Measurements from ENCODE around the gene WT1.

WT1 gene

GRCh38 chr11:32469791-32470190, 34.5 kb upstream of the WT1 start:
- H3K9ac ChIP-seq (ENCODE audit: low read length) = no peak overlapping the region
- H2BK120ac ChIP-seq (ENCODE audit: low read depth, low read length) = no peak overlapping the region
- no peak overlapping the region for H4K8ac ChIP-seq (ENCODE audit: low read depth, low read length)
- no peak overlapping the region for H2BK5ac ChIP-seq (ENCODE audit: low read length)
- H3K79me1 ChIP-seq (ENCODE audit: low read length) = no peaks in the 10 kb centered on the region
- no peaks in the 10 kb centered on the region for H3K36me3 ChIP-seq (ENCODE audit: control insufficient read depth, insufficient read depth, low read length)
- H3K4me3 ChIP-seq (ENCODE audit: low read length) = no peak overlapping the region
- no peak overlapping the region for H3K56ac ChIP-seq (ENCODE audit: low read length)
- no peak overlapping the region for H2BK15ac ChIP-seq (replicated peaks; ENCODE audit: low read depth)
- no peaks in the 10 kb centered on the region for H3K4me1 ChIP-seq (ENCODE audit: control insufficient read depth, low read depth, low read length)
- no peak overlapping the region for H3K27ac ChIP-seq (ENCODE audit: low read depth, low read length)
- H3K79me2 ChIP-seq (ENCODE audit: control insufficient read depth, insufficient read depth, low read length) = no peaks in the 10 kb centered on the region
- no peak overlapping the region for H3K4ac ChIP-seq (ENCODE audit: low read depth, low read length)
- no peak overlapping the region for H3K23ac ChIP-seq (ENCODE audit: low read length)
- H4K5ac ChIP-seq (ENCODE audit: low read length) = no peak overlapping the region
- no CpG with 5 or more reads among the region's 1 CpG for WGBS (ENCODE audit: extremely low coverage, insufficient coverage, low lambda C conversion rate)
- DNase-seq = no peak
- no peak overlapping the region for H3K4me2 ChIP-seq (ENCODE audit: low read length)
- H3K18ac ChIP-seq (ENCODE audit: low read length) = no peak overlapping the region
- H3K27me3 ChIP-seq (ENCODE audit: insufficient read depth, low read length, poor library complexity) = no peaks in the 10 kb centered on the region
- no peak overlapping the region for H2AK5ac ChIP-seq (ENCODE audit: low read length)

DNA sequence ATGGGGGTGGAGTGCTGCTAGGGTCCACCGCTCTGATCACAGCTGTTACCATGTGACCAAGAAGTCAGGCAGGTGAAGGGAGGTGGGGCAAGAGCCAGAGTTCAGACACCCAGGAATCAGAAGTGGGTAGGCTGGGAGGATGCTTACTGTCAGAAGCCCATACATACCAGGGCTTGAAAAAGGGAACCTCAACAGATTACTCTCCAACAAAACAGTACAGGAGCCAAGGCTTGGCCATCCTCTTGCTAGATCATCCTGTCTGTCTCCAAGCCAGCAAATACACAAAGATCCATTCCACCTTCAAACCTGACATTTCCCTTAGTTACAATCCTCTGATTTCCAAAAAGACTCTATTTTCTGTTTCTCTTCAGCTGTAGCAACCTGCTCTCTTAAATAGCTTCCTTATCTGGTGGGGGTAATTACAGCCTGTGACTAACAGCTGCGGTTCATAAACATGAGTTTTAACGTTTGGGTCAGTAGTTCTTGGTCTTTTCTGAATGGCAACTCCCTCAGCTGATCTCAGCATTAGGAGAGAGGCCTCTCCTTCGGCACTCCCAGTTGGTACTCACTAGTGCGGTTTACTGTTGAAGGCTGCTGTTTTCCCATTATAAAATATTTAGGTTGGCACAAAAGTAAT, 31.1 kb upstream of the WT1 start:
- H2BK5ac ChIP-seq (ENCODE audit: low read length) = no peak overlapping the region
- H3K4me3 ChIP-seq (ENCODE audit: low read length) = no peak overlapping the region
- H3K27me3 ChIP-seq (ENCODE audit: insufficient read depth, low read length, poor library complexity) = no peaks in the 10 kb centered on the region
- no peak overlapping the region for H4K8ac ChIP-seq (ENCODE audit: low read depth, low read length)
- H3K56ac ChIP-seq (ENCODE audit: low read length) = no peak overlapping the region
- H3K79me2 ChIP-seq (ENCODE audit: control insufficient read depth, insufficient read depth, low read length) = no peaks in the 10 kb centered on the region
- no peaks in the 10 kb centered on the region for H3K36me3 ChIP-seq (ENCODE audit: control insufficient read depth, insufficient read depth, low read length)
- H3K9ac ChIP-seq (ENCODE audit: low read length) = no peak overlapping the region
- no peak for DNase-seq
- no CpG with 5 or more reads among the region's 5 CpGs for WGBS (ENCODE audit: extremely low coverage, insufficient coverage, low lambda C conversion rate)
- no peak overlapping the region for H3K23ac ChIP-seq (ENCODE audit: low read length)
- H2BK15ac ChIP-seq (replicated peaks; ENCODE audit: low read depth) = no peak overlapping the region
- H3K79me1 ChIP-seq (ENCODE audit: low read length) = no peaks in the 10 kb centered on the region
- H3K27ac ChIP-seq (ENCODE audit: low read depth, low read length) = no peak overlapping the region
- no peak overlapping the region for H2BK120ac ChIP-seq (ENCODE audit: low read depth, low read length)
- H3K4ac ChIP-seq (ENCODE audit: low read depth, low read length) = no peak overlapping the region
- H3K4me2 ChIP-seq (ENCODE audit: low read length) = no peak overlapping the region
- H4K5ac ChIP-seq (ENCODE audit: low read length) = no peak overlapping the region
- no peak overlapping the region for H3K18ac ChIP-seq (ENCODE audit: low read length)
- H2AK5ac ChIP-seq (ENCODE audit: low read length) = no peak overlapping the region
- no peaks in the 10 kb centered on the region for H3K4me1 ChIP-seq (ENCODE audit: control insufficient read depth, low read depth, low read length)

DNA sequence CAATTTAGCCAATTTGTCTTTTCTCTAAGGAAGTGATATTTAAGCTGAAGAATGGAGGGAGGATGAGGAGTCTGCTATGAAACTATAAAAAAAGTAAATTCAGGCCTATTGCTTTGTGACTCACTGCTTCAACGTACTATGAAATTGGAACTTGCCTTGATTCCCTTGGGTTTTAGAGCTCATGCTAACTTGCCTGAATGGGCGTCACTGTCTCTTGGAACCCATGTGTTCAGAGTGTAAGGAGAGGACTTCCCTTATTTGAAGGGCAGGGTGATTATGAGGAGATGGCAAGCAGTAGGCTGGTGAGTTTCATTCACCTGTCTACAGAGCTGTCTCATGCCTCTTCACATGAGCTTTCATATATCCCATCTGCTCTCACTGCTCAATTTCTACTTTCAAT, 28.7 kb upstream of the WT1 start:
- H3K56ac ChIP-seq (ENCODE audit: low read length) = no peak overlapping the region
- no peaks in the 10 kb centered on the region for H3K79me1 ChIP-seq (ENCODE audit: low read length)
- no peak overlapping the region for H3K27ac ChIP-seq (ENCODE audit: low read depth, low read length)
- H4K5ac ChIP-seq (ENCODE audit: low read length) = no peak overlapping the region
- H3K4ac ChIP-seq (ENCODE audit: low read depth, low read length) = no peak overlapping the region
- H3K4me1 ChIP-seq (ENCODE audit: control insufficient read depth, low read depth, low read length) = no peaks in the 10 kb centered on the region
- H3K36me3 ChIP-seq (ENCODE audit: control insufficient read depth, insufficient read depth, low read length) = no peaks in the 10 kb centered on the region
- no peaks in the 10 kb centered on the region for H3K27me3 ChIP-seq (ENCODE audit: insufficient read depth, low read length, poor library complexity)
- H3K23ac ChIP-seq (ENCODE audit: low read length) = no peak overlapping the region
- H3K18ac ChIP-seq (ENCODE audit: low read length) = no peak overlapping the region
- no peak overlapping the region for H3K4me3 ChIP-seq (ENCODE audit: low read length)
- H2BK15ac ChIP-seq (replicated peaks; ENCODE audit: low read depth) = no peak overlapping the region
- no peak overlapping the region for H2BK120ac ChIP-seq (ENCODE audit: low read depth, low read length)
- no peak overlapping the region for H4K8ac ChIP-seq (ENCODE audit: low read depth, low read length)
- no peak overlapping the region for H2AK5ac ChIP-seq (ENCODE audit: low read length)
- H2BK5ac ChIP-seq (ENCODE audit: low read length) = no peak overlapping the region
- no peak for DNase-seq
- H3K4me2 ChIP-seq (ENCODE audit: low read length) = no peak overlapping the region
- H3K79me2 ChIP-seq (ENCODE audit: control insufficient read depth, insufficient read depth, low read length) = no peaks in the 10 kb centered on the region
- WGBS (ENCODE audit: extremely low coverage, insufficient coverage, low lambda C conversion rate) = no CpG with 5 or more reads among the region's 2 CpGs
- no peak overlapping the region for H3K9ac ChIP-seq (ENCODE audit: low read length)

DNA sequence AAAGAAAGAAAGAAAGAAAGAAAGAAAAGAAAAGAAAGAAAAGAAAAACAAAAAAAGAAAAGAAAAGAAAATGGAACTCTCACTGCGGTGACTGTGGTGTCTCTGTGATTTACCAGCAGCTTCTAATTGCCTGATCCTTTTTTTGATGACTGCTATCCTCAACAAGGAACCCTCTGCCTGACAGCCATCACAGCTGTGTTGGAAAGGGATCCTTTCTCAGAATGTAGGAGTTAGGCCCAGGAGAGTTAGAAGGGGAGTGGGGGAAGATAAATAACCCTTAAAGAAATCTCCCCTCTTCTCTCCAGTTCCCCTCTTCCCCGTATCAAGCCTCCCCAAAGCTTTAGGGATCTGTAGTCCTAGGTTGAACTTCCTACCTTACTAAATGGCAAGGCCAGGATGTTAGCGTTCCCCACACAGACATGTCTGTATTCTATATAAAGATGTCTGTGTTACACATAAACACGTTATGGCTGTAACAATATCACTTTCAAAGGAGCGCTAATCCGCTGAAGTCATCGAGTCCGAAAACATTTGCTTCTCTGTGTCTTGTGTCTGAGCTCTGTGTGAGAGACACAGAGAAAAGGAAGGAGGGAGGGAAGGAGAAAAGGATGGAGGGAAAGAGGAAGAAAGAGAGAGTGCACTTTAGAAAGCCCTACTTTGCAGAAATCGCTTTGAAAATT, 26.8 kb upstream of the WT1 start:
- Histone ChIP-seq H3K9ac (ENCODE audit: low read length) (no peak overlapping the region), H3K4me1 (ENCODE audit: control insufficient read depth, low read depth, low read length) (no peaks in the 10 kb centered on the region), H4K8ac (ENCODE audit: low read depth, low read length) (no peak overlapping the region), H2BK5ac (ENCODE audit: low read length) (no peak overlapping the region), H2AK5ac (ENCODE audit: low read length) (no peak overlapping the region), H3K27ac (ENCODE audit: low read depth, low read length) (no peak overlapping the region), H3K4ac (ENCODE audit: low read depth, low read length) (no peak overlapping the region), H3K23ac (ENCODE audit: low read length) (no peak overlapping the region), H3K79me1 (ENCODE audit: low read length) (no peaks in the 10 kb centered on the region), H3K36me3 (ENCODE audit: control insufficient read depth, insufficient read depth, low read length) (no peaks in the 10 kb centered on the region), H3K56ac (ENCODE audit: low read length) (no peak overlapping the region), H3K79me2 (ENCODE audit: control insufficient read depth, insufficient read depth, low read length) (no peaks in the 10 kb centered on the region), H3K4me3 (ENCODE audit: low read length) (no peak overlapping the region), H4K5ac (ENCODE audit: low read length) (no peak overlapping the region), H3K4me2 (ENCODE audit: low read length) (no peak overlapping the region), H3K18ac (ENCODE audit: low read length) (no peak overlapping the region), H2BK120ac (ENCODE audit: low read depth, low read length) (no peak overlapping the region), H3K27me3 (ENCODE audit: insufficient read depth, low read length, poor library complexity) (no peaks in the 10 kb centered on the region), H2BK15ac (replicated peaks; ENCODE audit: low read depth) (no peak overlapping the region)
- WGBS (ENCODE audit: extremely low coverage, insufficient coverage, low lambda C conversion rate) = no CpG with 5 or more reads among the region's 9 CpGs
- no peak for DNase-seq

DNA sequence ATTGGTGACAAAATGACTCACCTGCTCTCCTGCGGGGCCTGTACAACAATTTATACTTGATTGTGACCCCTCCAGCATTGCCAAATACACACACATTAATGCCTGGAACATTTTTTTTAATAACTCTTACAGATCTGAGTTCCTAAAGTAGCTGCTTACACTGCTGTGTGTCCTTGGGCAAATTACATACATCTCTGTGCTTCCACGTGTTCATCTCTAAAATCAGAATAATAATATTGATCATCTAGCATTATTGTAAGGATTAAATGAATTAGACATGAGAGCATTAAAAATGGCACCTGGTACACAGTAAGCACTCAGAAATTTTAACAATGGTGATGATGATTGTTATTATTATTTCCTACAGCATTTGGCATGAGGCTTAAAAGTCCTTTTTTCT, 21.5 kb upstream of the WT1 start:
- no peak overlapping the region for H3K4ac ChIP-seq (ENCODE audit: low read depth, low read length)
- no peak overlapping the region for H3K18ac ChIP-seq (ENCODE audit: low read length)
- H3K56ac ChIP-seq (ENCODE audit: low read length) = no peak overlapping the region
- H2BK5ac ChIP-seq (ENCODE audit: low read length) = no peak overlapping the region
- no CpG with 5 or more reads among the region's 2 CpGs for WGBS (ENCODE audit: extremely low coverage, insufficient coverage, low lambda C conversion rate)
- no peak overlapping the region for H3K9ac ChIP-seq (ENCODE audit: low read length)
- no peak overlapping the region for H4K5ac ChIP-seq (ENCODE audit: low read length)
- no peaks in the 10 kb centered on the region for H3K36me3 ChIP-seq (ENCODE audit: control insufficient read depth, insufficient read depth, low read length)
- H3K4me1 ChIP-seq (ENCODE audit: control insufficient read depth, low read depth, low read length) = no peaks in the 10 kb centered on the region
- DNase-seq = no peak
- no peak overlapping the region for H3K4me3 ChIP-seq (ENCODE audit: low read length)
- no peak overlapping the region for H2BK15ac ChIP-seq (replicated peaks; ENCODE audit: low read depth)
- no peaks in the 10 kb centered on the region for H3K79me1 ChIP-seq (ENCODE audit: low read length)
- H3K4me2 ChIP-seq (ENCODE audit: low read length) = no peak overlapping the region
- no peak overlapping the region for H2BK120ac ChIP-seq (ENCODE audit: low read depth, low read length)
- no peak overlapping the region for H3K23ac ChIP-seq (ENCODE audit: low read length)
- H3K27ac ChIP-seq (ENCODE audit: low read depth, low read length) = no peak overlapping the region
- no peak overlapping the region for H4K8ac ChIP-seq (ENCODE audit: low read depth, low read length)
- H3K27me3 ChIP-seq (ENCODE audit: insufficient read depth, low read length, poor library complexity) = no peaks in the 10 kb centered on the region
- no peak overlapping the region for H2AK5ac ChIP-seq (ENCODE audit: low read length)
- no peaks in the 10 kb centered on the region for H3K79me2 ChIP-seq (ENCODE audit: control insufficient read depth, insufficient read depth, low read length)

DNA sequence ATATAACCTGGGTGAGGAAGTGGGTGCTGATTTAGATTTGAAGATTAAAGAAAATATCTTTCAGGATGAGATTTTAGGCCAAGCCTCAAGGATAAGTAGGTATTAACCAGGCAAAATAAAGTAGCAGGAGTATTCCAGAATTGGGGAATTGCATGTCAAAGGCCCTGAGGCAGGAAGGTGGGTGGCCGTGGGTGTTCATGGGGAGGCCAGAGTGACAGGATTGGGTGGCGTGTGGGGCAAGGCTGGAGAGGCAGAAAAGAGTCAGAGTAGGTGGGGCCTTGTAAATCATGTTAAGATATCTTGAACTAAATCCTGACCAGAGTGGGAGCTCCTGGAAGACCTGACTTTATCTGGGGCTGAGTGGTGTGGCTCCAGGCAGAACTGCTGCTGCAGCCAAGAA, 19.7 kb upstream of the WT1 start:
- no peak overlapping the region for H4K5ac ChIP-seq (ENCODE audit: low read length)
- no peak overlapping the region for H2AK5ac ChIP-seq (ENCODE audit: low read length)
- no peak overlapping the region for H3K18ac ChIP-seq (ENCODE audit: low read length)
- no peak overlapping the region for H3K4ac ChIP-seq (ENCODE audit: low read depth, low read length)
- H3K36me3 ChIP-seq (ENCODE audit: control insufficient read depth, insufficient read depth, low read length) = no peaks in the 10 kb centered on the region
- H3K27me3 ChIP-seq (ENCODE audit: insufficient read depth, low read length, poor library complexity) = no peaks in the 10 kb centered on the region
- H2BK5ac ChIP-seq (ENCODE audit: low read length) = no peak overlapping the region
- DNase-seq = no peak
- H3K27ac ChIP-seq (ENCODE audit: low read depth, low read length) = no peak overlapping the region
- H3K23ac ChIP-seq (ENCODE audit: low read length) = no peak overlapping the region
- H3K56ac ChIP-seq (ENCODE audit: low read length) = no peak overlapping the region
- H4K8ac ChIP-seq (ENCODE audit: low read depth, low read length) = no peak overlapping the region
- no peak overlapping the region for H2BK15ac ChIP-seq (replicated peaks; ENCODE audit: low read depth)
- no peaks in the 10 kb centered on the region for H3K79me2 ChIP-seq (ENCODE audit: control insufficient read depth, insufficient read depth, low read length)
- no peak overlapping the region for H3K4me3 ChIP-seq (ENCODE audit: low read length)
- no peaks in the 10 kb centered on the region for H3K4me1 ChIP-seq (ENCODE audit: control insufficient read depth, low read depth, low read length)
- H3K9ac ChIP-seq (ENCODE audit: low read length) = no peak overlapping the region
- H2BK120ac ChIP-seq (ENCODE audit: low read depth, low read length) = no peak overlapping the region
- no CpG with 5 or more reads among the region's 2 CpGs for WGBS (ENCODE audit: extremely low coverage, insufficient coverage, low lambda C conversion rate)
- H3K4me2 ChIP-seq (ENCODE audit: low read length) = no peak overlapping the region
- no peaks in the 10 kb centered on the region for H3K79me1 ChIP-seq (ENCODE audit: low read length)
